ENCODE data around the gene SPRED1.

- TF ChIP-seq CTCF (conservative IDR thresholded peaks at IDR 0.05; ENCODE audit: low read length) (no peak), EZH2phosphoT487 (IDR thresholded peaks at IDR 0.05; ENCODE audit: borderline replicate concordance, low read depth, low read length) (no peak)
Observed at GRCh38 chr15:38266247-38266986, 13.8 kb downstream of the SPRED1 start.

Measured in OCI-LY7 (cell line).